Mucosa of rectum (tissue), 2 donors: ENCODE results near the gene KCNQ1OT1.

Experiments
- H3K27ac ChIP-seq, 2 donors: one replicate each; pipeline ENCODE4 v1.7.0; 2013; ENCODE audit warnings: inconsistent platforms in 2 of 2, low read depth in 2 of 2, low read length in 2 of 2
- H3K27me3 ChIP-seq, 2 donors: one replicate each; pipeline ENCODE4 v1.7.0; 2013; ENCODE audit warnings: low read length in 2 of 2; ENCODE audit not compliant: control insufficient read depth in 2 of 2, insufficient read depth in 2 of 2
- H3K36me3 ChIP-seq, 2 donors: one replicate each; pipeline ENCODE4 v1.7.0; 2013; ENCODE audit warnings: low read length in 2 of 2; ENCODE audit not compliant: control insufficient read depth in 2 of 2, insufficient read depth in 2 of 2
- H3K4me1 ChIP-seq, 2 donors: one replicate each; pipeline ENCODE4 v1.7.0; 2013; ENCODE audit warnings: low read length in 2 of 2, mild to moderate bottlenecking in 1 of 2; ENCODE audit not compliant: control insufficient read depth in 2 of 2, insufficient read depth in 2 of 2
- H3K4me3 ChIP-seq, 2 donors: one replicate each; pipeline ENCODE4 v1.7.0; 2013; ENCODE audit warnings: low read length in 2 of 2
- H3K9ac ChIP-seq, 2 donors: one replicate each; pipeline ENCODE4 v1.7.0; 2013; ENCODE audit warnings: low read length in 2 of 2, low read depth in 1 of 2, mild to moderate bottlenecking in 1 of 2
- H3K9me3 ChIP-seq, 2 donors: one replicate each; pipeline ENCODE4 v1.7.0; 2013; ENCODE audit warnings: low read length in 2 of 2; ENCODE audit not compliant: control insufficient read depth in 2 of 2
- donor health status: healthy.
- donor health status: Normal muscosa, but diverticular disease.

KCNQ1OT1 gene

DNA sequence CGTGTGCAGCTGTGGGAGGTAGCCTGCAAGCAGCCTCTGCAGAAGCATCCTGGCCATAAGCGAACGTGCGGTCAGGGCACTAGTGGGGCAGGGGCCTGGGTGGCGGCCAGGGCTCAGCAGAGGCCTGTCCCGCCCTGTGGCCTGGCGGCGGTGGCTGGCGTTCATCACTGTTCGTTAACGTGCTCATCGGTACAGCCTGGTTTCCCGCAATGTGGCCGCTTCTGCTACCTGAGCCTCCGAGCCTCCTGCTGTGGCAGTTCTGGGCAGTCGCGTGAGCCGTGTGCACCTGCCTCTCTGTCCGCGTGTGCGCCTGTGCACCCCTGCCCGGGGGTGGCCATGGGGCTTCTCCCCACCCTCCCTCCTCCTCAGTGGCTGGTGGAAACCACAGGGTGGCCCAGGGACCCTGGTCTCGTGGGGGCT lies 117.9 kb downstream of the KCNQ1OT1 start:
- H3K9me3 ChIP-seq: no peaks in the 10 kb centered on the region
- H3K4me3 ChIP-seq: no peak overlapping the region
- H3K36me3 ChIP-seq: no peaks in the 10 kb centered on the region
- H3K27me3 ChIP-seq: no peaks in the 10 kb centered on the region
- H3K27ac ChIP-seq: no peak overlapping the region
- peaks cover 5 to 9% of the 10 kb centered on the region in 2 donors for H3K4me1 ChIP-seq
- no peak overlapping the region for H3K9ac ChIP-seq

DNA sequence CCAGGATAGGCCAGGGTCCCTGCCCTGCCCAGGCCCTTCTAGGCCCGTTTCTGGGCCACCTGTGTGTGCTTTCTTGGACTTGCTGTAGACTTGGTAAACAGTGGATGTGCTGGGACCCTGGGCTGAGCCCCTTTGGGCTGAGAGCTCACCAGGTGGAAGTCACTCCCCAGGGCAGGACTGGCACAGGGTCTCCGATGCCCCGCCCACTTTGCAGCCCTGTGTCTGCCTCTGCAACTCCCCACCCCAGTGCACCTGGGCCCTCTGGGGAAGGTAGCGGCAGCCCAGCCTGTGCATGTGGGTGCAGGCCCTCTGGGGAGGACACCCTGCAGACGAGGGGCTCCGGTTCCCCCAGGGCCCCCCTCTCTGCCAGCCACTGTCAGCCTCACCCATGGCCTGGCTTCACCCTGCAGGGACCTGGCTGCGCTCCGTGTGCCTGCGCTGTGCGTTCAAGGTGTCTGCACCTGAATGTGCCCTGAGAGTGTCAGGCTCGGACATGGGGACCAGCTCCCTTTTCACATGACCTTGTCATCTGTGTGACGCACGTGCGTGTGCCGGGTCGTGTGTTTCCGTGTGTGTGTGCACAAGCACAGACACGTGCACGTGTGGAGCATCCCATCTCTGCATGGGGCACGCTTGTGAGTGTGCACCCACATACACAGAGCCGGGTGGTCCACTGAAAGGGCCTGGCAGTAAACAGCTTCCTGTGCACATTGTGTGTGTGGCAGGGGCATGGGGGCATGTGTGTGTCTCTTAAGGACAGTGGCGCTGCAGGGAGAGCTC lies 118.5 kb downstream of the KCNQ1OT1 start:
- H3K36me3 ChIP-seq: no peaks in the 10 kb centered on the region
- no peak overlapping the region for H3K27ac ChIP-seq

GRCh38 chr11:2580571-2581001 lies 119.2 kb downstream of the KCNQ1OT1 start:
- no peaks in the 10 kb centered on the region for H3K27me3 ChIP-seq
- no peak overlapping the region for H3K9ac ChIP-seq
- H3K4me1 ChIP-seq: peaks cover 8 to 10% of the 10 kb centered on the region in 2 donors
- no peak overlapping the region for H3K27ac ChIP-seq
- H3K9me3 ChIP-seq: no peaks in the 10 kb centered on the region
- H3K4me3 ChIP-seq: no peak overlapping the region
- H3K36me3 ChIP-seq: no peaks in the 10 kb centered on the region

More for the DNA sequence above, 118.5 kb downstream of the KCNQ1OT1 start:
- H3K9ac ChIP-seq: no peak overlapping the region
- no peaks in the 10 kb centered on the region for H3K27me3 ChIP-seq
- no peaks in the 10 kb centered on the region for H3K9me3 ChIP-seq
- no peak overlapping the region for H3K4me3 ChIP-seq
- peaks cover 5 to 9% of the 10 kb centered on the region in 2 donors for H3K4me1 ChIP-seq

DNA sequence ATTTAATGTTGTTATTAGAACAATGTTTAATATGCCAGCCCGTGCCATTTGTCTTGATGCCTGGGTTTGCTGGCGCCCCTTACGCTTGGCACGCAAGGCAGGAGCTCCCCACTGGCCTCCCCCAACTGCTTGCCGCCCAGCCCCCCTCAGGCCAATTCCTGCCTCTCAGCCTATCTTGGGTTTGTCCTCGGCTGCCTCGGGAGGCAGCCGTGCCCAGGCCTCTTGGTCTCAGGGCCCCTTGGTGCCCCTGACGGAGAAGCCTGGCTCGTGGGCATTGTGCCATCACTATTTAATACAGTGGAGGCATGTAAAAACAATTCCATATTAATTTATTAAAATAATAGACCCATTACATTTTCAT lies 119.8 kb downstream of the KCNQ1OT1 start:
- H3K9me3 ChIP-seq: no peaks in the 10 kb centered on the region
- H3K4me1 ChIP-seq: peaks cover 11 to 15% of the 10 kb centered on the region in 2 donors
- H3K36me3 ChIP-seq: no peaks in the 10 kb centered on the region
- H3K9ac ChIP-seq: no peak overlapping the region
- H3K4me3 ChIP-seq: no peak overlapping the region
- no peaks in the 10 kb centered on the region for H3K27me3 ChIP-seq
- H3K27ac ChIP-seq: no peak overlapping the region

DNA sequence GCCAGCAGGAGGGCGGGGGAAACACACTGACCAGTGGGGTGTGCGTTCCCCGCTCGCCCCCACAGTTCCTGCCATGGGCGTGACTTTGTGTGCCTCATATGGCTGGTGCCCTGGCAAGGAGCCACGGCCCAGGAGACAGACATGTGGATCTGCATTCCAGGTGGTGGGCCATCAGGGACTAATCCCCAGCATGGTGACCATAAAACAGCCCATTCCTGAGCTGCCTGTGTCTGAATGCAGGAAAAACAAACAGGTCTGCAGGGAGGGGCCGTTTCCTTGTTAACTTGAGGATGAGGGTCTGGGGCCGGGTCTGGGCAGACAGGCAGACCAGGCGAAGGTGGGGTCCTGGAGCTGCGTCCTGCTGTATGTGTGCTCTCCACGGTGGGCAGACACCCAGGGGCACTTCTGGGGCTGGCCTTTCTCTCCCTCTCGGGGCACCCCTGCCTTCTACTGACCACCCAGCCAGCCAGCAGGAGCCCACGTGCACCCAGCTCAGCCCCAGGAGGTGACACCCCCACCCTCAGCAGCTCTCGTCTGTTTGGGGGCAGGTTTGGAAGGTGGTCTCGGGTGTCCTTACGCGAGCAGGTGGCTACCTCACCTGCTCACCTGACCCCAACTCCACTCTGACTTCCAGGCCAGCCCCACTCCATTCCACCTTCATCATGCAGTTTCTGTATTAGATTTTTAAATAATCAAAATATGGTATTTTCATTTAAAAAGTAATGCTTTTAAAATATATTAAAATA lies 120.3 kb downstream of the KCNQ1OT1 start:
- H3K27ac ChIP-seq: no peak overlapping the region
- H3K4me1 ChIP-seq: peaks cover 11 to 15% of the 10 kb centered on the region in 2 donors
- no peaks in the 10 kb centered on the region for H3K27me3 ChIP-seq

DNA sequence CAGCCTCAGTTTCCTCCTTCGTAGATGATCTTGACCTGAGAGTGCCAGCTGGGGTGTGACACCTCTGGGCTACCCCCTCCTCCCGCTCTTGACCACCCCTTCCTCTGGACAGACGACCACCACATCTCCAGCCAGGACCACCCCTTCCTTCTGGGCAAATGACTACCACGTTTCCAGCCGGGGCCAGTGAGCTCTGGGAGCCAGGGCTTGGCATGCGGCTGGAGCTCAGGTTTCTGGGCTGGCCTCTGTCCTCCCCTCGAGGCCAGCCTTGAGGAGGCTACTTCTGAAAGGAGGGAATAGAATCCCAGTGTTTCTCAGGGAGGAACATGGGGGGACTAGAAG lies 120.9 kb downstream of the KCNQ1OT1 start:
- no peak overlapping the region for H3K4me3 ChIP-seq

More for the DNA sequence above, 120.3 kb downstream of the KCNQ1OT1 start:
- H3K36me3 ChIP-seq: no peaks in the 10 kb centered on the region
- no peaks in the 10 kb centered on the region for H3K9me3 ChIP-seq
- H3K9ac ChIP-seq: no peak overlapping the region
- no peak overlapping the region for H3K4me3 ChIP-seq

DNA sequence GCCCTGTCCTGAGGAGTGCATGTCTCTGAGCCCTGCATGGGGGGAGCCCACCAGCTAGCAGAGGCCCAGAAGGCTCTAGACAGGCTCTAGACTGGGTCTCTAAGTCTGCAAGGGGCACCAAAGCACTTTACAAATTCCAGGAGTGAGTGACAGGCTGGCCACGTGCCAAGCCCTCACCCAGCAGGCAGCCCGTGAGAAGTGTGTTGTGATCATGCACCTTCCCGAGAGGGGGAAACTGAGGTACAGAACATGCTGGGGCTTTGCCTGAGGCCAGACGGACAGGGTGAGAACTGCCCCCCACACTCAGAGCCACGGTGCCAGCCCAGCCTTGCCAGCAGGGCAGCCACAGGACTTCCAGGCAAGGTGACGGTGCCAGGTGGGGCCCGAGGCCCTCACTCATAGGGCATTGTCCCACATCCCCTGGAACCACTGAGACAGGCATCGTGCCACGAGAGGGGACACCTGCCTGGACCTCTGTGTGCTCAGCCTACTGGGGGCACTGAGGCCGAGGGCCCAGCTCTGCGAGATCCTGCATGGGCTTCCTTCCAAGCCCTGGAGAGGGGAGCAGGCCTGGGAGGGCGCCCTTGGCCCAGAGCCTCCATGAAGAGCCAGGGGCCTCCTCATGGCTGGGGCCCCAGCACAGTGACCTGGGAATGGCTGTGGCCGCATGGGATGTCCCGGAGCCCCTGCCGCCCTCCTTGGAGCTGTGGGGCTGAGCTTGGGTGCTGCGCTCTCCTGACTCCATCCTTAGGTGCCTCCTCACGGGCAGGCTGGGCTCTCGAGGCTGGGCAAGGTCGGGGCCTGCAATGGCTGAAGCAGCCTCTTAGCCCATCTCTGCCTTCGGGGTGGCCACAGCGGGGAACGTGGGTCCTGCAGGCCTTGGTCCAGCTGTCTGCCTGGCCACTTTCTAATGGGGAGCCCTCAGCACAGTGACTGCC lies 121.5 kb downstream of the KCNQ1OT1 start:
- Histone ChIP-seq H3K36me3 (no peaks in the 10 kb centered on the region), H3K27me3 (no peaks in the 10 kb centered on the region), H3K27ac (no peak overlapping the region), H3K4me1 (peaks cover 11 to 15% of the 10 kb centered on the region in 2 donors), H3K4me3 (no peak overlapping the region), H3K9ac (no peak overlapping the region), H3K9me3 (no peaks in the 10 kb centered on the region)

More for the DNA sequence above, 120.9 kb downstream of the KCNQ1OT1 start:
- H3K9me3 ChIP-seq: no peaks in the 10 kb centered on the region
- no peak overlapping the region for H3K27ac ChIP-seq
- no peaks in the 10 kb centered on the region for H3K27me3 ChIP-seq
- H3K9ac ChIP-seq: no peak overlapping the region
- H3K4me1 ChIP-seq: peaks cover 11 to 15% of the 10 kb centered on the region in 2 donors
- no peaks in the 10 kb centered on the region for H3K36me3 ChIP-seq

DNA sequence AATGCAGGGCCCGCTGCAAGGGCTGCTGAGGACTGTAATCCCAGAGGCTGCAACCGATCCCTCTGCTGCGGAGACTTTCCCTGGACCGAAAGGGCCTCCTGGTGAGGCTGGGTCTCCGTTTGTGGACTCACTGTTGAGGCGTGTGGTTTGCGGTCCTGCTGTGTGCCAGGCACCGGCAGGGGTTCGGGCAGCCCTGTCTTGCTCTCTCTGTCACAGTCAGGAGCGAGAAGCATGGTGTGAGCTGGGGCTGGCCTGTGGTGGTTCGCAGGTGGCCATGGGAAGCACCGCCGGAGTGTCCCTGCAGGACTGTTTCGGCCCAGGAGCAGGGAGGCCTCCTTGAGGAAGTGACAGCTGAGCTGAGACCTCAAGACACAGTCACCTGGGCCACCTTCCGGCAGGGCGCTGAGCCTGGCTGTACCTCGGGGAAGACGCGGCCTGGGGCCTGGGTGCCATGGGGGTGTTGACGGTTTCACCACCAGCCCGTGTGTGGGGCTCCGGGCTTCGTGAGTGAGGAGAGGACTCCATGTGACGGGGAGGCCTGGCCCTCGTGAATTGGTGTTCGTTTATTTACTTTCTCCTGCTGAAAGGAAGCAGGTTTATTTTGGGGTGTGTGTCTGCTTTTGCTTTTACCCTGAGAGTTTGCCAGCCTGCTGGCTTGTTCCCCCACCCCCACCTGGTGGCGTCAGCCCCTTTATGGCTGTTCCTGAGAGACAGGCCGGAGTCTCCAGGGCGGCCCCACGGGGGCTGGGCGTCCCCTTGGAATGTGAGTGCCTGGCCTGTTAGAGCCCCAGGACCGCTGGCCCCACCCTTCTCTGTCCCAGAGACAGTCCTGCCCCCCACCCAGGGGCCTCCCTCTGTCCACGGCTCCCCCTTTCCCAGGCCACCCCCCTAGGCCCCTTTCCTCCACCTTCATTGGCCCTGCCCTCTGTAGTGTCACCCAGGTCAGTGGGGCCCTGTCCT lies 122.5 kb downstream of the KCNQ1OT1 start:
- Histone ChIP-seq H3K27ac (no peak overlapping the region), H3K4me3 (no peak overlapping the region), H3K4me1 (peaks cover 11 to 15% of the 10 kb centered on the region in 2 donors), H3K9ac (no peak overlapping the region), H3K9me3 (no peaks in the 10 kb centered on the region), H3K36me3 (no peaks in the 10 kb centered on the region), H3K27me3 (no peaks in the 10 kb centered on the region)

DNA sequence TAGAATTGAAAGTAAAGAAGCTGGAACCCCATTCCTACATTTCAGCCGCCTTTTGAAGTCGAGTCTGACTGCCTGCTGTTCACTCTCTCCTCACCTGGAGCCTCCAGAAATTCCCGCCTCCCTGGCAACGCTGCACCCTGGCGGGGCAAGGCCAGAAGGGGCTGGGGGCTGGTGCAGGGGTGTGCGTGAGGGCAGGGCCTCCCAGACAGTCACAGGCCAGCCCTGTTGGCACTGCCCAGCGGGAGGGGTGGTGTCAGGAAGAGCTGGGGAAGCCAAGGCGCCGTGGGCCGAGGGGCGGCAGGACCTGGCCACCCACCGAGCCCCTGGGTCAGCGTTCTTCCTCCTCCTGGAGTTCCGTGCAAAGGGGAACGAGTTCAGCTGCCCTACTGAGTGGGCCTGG lies 123.2 kb downstream of the KCNQ1OT1 start:
- Histone ChIP-seq H3K27ac (no peak overlapping the region), H3K4me1 (peaks cover 11 to 15% of the 10 kb centered on the region in 2 donors), H3K36me3 (no peaks in the 10 kb centered on the region), H3K4me3 (no peak overlapping the region), H3K9ac (no peak overlapping the region), H3K9me3 (no peaks in the 10 kb centered on the region), H3K27me3 (no peaks in the 10 kb centered on the region)
